NCI-H446 (cell line): ENCODE results near the gene GLRA1.

Experiments used
- DNase-seq, 2 experiments: peaks; one replicate each; lab custom pipeline; 2025; lab: John Stamatoyannopoulos, UW

GLRA1 gene

DNA sequence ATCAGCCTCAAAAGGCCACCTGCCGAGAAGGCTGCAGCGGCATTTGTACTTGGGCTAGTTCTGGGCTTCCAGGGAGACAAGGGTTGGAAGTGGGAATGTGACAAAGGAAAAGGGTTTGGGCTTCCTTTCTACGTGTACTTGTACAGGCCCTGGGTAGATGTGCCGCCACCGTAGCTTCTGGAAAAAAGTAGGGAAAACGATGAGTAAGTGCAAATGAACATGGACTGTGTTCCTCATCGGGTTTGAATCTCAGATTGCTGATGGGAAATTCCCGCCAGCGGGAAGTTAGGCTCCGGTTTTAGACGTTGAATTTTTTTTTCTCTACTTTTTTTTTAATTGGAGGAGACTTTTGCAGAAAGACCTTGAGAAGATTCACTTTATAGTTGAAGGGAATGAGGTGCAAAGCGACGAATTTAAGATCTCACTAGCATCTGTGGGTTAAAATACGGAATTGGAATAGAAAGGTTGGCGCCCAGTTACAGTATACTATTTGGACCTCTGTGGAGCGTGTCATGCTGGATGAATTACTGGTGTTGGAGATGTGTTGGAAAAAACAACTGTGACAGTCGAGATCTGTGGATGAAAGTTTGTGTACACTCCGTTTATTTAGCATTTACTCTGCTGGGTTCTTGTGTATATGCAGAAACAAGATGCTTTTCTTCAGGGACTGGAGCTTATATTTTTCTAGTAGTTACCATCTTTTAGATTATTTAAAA, 151.6 kb downstream of the GLRA1 start:
- no peak for DNase-seq
